Measurements from ENCODE around the gene LRRC37A.
"Not testable (repeated sequence)": the region's sequence is repeated elsewhere in the genome, so short reads cannot be mapped to it uniquely, and the experiment has no call there.

Gene LRRC37A

DNA sequence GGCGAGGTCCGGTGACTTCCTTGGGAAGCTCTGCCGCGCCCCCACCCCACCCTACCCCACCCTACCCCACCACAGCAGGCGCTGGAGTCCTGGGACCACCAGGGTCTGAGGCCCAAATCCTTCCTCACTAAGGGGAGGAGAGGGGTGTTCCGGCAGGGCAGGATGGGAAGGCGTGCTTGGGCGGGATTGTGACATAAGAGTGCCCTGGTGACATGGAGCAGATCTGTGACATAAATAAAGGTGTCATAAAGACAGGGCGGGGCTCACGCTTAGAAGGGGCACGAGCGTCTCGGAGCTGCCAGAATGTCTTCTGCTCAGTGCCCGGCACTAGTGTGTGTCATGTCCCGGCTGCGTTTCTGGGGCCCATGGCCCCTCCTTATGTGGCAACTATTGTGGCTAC lies at the start of gene LRRC37A:
Gene LRRC37A, plus strand, starts transcription at position 301 of the 400 bp plus-strand sequence. Its CDS starts 3 bp downstream, at position 304.
- DNase-seq (ENCODE audit: low read depth in 2 of 2): not testable (repeated sequence)

DNA sequence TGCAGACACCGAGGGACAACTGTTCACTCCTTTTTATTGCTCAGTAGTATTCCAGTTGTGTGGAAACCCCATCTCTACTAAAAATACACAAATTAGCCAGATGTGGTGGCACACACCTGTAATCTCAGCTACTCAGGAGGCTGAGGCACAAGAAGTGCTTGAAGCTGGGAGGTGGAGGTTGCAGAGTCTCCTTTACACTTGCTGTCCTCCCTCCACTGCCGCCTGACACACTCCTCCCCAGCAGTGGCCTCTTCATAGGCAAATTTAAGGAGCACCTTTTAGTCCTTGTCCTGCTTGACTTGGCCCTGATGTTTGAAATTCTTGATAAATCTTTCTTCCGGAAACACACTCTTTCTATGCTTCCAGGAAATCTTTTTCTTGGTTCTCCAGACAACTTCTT lies 45.8 kb upstream of the LRRC37A start:
- not testable (repeated sequence) for DNase-seq (ENCODE audit: low read depth in 2 of 2)

DNA sequence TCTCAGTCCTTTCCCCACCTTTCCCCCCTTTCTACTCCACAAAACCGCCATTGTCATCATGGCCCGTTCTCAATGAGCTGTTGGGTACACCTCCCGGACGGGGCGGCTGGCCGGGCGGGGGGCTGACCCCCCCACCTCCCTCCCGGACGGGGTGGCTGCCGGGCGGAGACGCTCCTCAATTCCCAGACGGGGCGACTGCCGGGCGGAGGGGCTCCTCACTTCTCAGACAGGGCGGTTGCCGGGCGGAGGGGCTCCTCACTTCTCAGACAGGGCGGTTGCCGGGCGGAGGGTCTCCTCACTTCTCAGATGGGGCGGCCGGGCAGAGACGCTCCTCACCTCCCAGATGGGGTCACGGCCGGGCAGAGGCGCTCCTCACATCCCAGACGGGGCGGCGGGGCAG lies 42.1 kb upstream of the LRRC37A start:
- not testable (repeated sequence) for DNase-seq (ENCODE audit: low read depth in 2 of 2)

DNA sequence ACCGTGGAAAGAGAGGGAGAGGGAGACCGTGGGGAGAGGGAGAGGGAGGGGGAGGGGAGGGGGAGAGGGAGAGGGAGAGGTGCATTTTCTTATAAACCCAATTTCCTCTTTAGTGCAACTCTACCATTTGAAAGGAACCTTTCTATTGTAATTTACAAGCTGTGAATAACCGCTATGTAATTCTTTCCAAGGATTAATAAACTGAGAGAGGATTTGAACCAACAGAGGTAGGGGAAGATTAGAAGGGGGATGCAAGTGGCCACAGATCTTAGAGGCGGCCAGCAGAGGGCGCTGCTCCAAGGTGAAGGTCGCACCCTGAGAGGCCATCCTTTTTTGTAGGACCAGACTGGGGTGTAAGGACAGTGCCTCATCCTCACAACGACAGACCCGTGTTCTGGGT lies 41.2 kb upstream of the LRRC37A start:
- peak; percentile 53 to 80 for DNase-seq (ENCODE audit: low read depth in 2 of 2)

DNA sequence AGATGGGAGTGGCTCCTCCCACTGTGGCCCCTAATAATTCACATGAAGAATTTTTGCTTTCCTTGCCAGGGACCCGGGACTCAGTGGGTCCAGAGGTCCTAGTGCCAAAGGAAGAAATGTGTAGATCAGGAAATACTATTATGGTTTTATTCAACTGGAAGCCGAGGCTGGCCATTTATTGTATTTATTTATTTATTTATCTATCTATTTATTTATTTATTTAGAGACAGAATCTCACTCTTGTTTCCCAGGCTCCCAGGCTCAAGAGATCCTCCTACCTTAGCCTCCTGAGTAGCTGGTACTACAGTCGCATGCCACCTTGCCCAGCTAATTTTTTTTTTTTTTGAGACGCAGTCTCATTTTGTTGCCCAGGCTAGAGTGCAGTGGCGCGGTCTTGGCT lies 40.7 kb upstream of the LRRC37A start:
- DNase-seq (ENCODE audit: low read depth in 2 of 2): not testable (repeated sequence)

DNA sequence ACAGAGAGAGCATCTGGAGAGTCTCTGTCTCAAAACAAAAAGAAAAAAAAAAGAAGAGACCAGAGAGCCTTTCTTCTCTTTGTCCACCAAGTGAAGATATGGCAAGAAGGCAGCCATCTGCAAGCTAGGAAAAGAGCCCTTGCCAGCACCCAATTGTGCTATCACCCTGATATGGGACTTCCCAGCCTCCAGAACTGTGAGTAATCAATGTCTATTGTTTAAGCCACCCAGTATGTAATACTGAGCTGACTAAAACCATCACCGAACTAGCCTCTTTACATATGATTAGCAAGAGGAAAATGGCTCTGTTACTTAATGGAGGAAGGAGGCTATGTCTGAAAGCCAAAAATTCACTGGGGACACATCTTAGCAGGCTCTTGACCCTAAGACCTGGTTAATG lies 38.6 kb upstream of the LRRC37A start:
- DNase-seq (ENCODE audit: low read depth in 2 of 2): not testable (repeated sequence)

DNA sequence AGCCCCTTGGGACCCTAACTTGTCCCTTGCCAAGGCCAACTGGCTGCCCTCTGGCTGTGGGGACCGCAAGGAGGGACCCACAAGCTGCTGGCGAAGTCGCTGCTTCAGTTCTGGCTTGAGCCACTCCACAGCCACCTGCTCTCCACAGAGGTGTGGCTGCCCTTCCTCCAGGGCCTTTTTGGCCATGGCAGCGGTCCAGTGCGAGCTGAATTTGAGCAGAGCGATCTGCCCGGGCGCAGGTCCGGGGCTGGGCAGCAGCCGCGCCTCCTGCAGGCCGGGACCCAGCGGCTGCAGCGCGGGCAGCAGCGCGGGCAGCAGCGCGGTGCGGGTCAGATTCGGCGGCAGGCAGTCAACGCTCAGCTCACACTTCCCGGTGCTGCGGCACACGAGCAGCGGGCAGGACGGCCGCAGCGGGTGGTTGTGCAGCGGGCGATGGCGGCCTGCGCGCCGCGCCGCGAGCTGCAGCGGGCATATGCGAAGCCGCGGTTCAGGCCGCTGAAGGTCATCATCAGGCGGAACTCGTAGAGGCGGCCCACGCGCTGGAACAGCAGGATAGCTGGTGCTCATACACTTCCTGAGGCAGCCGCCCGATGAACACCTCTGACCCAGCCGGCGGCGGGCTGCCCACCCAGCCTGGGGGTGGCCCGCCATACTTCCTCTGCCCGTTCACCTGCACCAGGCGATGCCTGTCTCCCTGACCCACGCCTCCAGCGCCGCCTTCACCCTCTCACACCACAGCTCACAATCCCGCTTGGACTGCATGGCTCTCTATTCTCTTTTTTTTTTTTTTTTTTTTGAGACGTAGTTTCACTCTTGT lies 34.9 kb upstream of the LRRC37A start:
- DNase-seq (ENCODE audit: low read depth in 2 of 2): not testable (repeated sequence)

DNA sequence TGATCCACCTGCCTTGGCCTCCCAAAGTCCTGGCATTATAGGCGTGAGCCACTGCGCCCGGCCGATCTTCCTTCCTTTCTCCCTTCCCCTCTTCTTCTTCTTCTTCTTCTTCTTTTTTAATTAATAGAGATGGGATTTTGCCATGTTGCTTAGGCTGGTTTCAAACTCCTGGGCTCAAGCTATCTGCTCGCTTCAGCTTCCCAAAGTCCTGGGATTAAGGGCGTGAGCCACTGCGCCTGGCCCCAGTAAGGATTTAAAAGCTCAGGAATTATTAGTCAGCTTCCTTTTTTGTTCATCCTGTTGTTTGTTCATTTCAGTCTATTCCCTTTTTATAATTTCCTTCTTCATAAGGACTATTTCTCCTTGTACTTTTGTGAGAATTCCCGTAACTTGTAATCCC lies 32.7 kb upstream of the LRRC37A start:
- no peak for DNase-seq (ENCODE audit: low read depth in 2 of 2)

DNA sequence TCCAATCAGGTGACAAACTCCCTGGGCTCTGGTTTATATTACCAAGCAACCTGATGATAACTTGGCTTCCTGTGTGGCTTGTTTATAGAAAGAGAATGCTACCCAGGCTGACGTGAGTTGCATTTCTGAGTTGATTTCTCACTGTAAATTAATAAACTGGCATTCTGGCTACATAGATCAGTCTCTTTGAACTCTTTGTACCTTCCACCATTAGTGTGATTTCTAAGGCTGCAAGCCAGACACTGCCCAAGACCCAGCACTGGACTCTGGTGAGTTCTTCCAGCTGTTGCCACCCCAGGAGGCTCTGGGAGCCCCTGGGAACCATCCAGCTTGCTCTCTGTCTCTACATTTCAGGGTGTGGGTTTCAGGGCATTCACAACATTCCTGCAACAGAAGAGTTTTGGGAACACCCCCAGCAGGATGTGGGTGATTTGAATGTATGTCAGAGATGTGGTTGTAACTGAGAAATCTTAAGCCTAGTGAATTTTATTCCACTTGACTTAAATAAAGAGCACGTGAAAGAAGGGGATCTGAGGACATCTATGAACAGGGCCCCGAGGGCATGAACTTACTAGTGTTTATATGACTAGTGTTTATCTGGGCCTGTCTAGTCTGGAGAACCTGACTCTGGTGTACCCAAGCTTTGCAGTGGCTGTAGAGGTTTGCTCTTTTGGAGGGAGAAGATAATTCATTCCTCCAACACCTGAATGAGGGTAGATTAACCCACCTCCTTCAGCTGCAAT lies 30.3 kb upstream of the LRRC37A start:
- DNase-seq (ENCODE audit: low read depth in 2 of 2): no peak

DNA sequence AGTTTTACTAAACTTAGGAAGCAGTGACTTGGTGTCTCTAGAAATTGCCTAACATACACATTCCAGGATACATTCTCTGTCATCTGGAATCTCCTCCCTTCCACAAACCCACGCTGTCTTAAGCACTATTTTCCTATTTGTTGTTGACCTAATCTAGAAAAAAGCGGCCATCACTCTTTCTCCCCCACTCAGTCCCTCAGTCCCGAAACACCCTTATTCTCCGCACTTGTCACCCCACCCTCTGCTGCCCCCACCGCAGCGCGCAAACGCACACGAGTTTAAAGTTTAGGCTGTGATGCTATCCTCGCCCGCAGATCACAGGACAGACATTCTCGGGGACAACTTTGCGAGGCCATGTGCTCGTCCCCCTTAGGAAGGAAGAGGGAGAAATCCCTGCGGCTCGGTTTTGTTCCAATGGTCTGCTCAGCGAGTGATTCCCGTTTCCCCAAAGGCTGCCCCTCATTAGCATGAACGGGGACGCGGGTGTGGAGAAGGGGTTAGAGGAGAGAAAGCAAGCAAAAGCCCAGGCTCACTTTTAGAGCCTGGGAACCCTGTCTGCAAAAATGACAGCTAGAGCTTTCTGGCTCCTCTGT lies 28.8 kb upstream of the LRRC37A start:
- not testable (repeated sequence) for DNase-seq (ENCODE audit: low read depth in 2 of 2)

DNA sequence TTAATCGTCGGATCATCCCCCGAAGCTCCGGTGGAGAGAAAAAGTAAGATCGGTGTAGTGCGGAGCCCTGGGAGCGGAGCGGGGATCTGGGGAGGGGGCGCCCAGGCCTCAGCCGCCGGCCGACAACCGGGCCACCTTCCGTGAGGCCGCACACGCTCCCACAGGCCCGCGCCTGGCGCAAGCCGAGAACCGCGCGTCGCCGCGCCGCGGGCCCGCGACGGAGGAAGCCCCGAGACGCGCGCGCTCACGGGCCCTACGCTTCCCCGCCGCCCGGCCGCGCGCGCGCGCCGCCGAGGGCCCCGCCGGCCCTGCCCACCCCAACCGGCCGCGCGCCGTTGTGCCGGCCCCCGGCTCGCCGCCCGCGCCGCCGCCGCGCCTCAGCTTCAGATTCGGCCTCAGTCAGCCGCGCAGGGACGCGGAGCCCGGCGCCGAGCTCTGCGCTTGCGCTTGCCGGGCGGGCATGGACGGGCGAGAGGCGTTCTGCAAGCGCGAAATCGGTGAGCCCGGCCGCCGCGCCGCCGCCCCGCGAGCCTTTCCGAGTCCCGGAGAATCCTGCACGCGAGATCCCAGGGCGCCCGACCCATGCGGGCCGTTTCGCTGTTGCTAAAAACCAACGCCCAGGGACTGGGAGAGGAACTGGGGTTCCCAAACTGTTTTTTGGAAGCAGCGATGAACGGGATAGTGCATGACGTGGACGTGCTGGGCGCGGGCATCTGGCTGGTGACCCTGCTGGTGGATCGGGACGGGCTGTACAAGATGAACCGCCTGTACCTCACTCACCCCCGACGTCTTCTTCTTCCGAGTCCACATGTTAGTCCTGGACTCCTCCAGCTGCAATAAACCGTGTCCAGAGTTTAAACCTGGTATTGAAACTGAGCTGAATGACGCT lies 28.0 kb upstream of the LRRC37A start:
- DNase-seq (ENCODE audit: low read depth in 2 of 2): peak; percentile 77 to 85

DNA sequence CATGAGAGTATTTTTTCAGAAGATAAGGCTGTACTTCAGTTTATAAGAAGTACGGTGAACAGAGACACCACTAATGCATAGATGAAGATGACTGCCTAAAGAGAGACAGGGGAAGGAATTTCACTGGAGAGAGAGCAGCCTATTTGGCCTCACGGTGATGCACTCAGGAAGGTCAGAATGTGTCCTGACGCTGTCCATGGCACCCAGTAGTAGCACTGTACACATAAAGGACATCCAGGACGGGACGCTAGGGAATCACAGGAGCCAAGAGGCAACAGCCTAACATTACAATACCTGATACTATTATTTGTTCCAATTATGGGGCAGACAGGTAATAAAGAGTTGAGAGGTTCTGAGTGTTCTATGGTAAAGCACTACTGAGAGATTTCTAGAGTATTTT lies 24.9 kb upstream of the LRRC37A start:
- no peak for DNase-seq (ENCODE audit: low read depth in 2 of 2)

DNA sequence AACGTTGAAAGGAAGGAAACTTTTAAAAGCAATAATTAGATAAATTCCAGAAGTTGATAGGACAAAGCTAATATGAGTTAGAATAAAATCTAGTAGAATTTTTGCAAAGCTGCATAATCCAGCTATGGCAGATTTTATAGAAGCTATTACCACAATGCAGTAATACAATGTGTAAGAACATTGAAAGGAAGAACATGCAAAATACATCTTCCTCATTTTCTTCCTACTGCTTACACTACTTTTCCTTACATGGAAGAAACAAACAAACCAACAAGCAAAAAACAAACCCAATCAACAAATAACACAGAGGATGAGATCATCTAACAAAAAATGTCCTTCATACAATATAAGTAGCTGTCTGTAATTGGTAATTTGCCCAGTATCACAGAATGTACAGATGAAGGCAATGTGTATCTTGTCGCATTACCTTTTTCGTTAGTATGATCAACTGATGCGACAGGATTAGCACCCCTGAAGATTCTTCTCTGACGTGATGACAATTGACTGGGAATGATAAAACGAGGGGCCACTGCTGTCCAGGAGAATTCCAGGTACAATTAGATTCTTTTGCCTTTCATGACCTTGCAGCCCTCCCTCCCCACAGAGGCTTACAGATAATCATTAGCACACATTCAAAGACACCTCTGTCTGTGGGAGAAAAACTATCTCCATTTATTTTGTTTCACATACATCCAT lies 21.2 kb upstream of the LRRC37A start:
- DNase-seq (ENCODE audit: low read depth in 2 of 2): no peak

DNA sequence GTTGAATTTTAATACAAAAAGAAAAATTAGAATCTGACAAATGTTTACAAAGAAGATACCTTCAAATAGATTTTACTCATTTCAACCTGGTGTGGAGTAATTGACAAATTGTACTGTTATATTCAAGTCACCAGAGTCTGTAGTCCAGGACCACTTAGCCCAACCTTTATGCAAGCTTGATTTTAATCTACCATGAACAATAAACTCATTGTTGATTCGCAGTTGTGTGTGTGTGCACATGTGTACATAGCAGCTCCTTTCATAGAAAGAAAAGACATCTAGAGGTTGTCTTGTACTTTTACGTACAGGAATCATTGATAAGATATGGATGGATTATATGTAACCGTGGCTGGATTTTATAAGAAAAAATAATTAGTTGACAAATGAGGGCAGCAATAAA lies 20.7 kb upstream of the LRRC37A start:
- no peak for DNase-seq (ENCODE audit: low read depth in 2 of 2)

DNA sequence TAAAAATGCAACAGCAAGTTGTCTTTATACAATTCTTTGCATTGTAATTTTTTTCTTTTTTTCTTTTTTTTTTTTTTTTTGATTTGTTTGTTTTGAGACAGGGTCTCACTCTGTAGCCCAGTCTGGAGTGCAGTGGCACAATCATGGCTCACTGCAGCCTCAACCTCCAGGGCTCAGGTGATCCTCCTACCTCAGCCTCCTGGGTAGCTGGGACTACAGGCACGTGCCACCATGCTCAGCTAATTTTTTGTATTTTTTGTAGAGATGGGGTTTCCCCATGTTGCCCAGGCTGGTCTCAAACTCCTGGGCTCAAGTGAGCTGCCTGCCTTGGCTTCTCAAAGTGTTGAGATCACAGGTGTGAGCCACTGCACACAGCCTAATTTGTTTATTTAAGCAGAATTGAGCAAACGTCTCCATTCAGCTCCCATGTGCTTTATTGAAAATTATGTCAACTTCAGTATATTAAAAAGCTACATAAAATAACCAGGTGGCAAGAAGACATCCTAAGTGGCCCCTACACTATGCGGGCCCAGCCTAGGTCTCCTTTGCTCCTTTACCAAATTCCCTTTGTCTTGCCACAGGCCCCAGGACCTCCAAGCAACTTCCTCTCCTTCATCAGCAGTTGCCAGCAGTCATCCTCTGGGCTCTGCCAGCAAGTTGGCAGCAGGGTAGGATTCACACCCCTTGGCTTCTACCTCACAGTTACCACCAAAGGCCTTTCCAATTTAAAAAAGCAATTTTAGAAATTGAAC lies 18.0 kb upstream of the LRRC37A start:
- not testable (repeated sequence) for DNase-seq (ENCODE audit: low read depth in 2 of 2)

DNA sequence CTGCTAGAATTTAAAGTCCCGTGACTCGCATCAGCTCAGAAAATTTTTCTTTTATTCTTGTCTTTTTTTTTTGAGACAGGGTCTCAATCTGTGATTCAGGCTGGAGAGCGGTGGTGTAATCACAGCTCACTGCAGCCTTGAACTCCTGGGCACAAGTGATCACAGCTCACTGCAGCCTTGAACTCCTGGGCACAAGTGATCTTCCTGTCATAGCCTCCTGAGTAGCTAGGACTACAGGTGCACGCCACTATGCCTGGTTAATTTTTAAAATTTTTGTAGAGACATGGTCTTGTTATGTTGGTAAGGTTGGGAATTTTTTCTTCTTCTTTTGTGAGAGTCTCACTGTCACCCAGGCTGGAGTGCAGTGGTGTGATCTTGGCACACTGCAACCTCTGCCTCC lies 13.6 kb upstream of the LRRC37A start:
- DNase-seq (ENCODE audit: low read depth in 2 of 2): not testable (repeated sequence)

DNA sequence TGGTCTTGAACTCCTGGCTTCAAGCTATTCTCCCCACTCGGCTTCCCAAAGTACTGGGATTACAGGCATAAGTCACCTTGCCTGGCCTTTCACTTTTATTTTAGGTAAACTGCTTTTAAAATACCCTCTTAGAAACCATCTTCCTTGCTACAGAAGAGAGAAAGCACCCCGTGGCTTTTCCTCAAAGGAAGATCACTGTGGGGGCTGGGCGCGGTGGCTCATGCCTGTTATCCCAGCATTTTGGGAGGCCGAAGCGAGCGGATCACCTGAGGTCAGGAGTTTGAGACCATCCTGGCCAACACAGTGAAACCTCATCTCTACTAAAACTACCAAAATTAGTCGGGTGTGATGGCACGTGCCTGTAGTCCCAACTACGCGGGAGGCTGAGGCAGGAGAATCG lies 12.3 kb upstream of the LRRC37A start:
- DNase-seq (ENCODE audit: low read depth in 2 of 2): not testable (repeated sequence)

DNA sequence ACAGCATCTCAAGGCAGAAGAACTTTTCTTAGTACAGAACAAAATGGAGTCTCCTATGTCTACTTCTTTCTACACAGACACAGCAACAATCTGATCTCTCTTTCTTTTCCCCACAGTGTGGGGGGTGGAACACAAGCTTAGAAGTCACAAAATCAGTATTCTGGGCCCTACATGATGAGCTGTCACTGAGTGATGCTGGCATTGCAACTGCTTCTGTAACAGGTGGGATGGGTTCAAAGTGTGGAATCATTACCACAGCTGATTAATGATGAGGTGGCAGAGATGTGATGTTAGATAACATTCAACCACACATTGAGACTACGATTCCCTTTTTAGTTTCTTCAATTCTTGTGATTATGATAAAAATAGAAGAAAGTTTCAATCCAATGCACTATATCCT lies 10.5 kb upstream of the LRRC37A start:
- DNase-seq (ENCODE audit: low read depth in 2 of 2): peak in 1 of 2 donors; percentile 31

DNA sequence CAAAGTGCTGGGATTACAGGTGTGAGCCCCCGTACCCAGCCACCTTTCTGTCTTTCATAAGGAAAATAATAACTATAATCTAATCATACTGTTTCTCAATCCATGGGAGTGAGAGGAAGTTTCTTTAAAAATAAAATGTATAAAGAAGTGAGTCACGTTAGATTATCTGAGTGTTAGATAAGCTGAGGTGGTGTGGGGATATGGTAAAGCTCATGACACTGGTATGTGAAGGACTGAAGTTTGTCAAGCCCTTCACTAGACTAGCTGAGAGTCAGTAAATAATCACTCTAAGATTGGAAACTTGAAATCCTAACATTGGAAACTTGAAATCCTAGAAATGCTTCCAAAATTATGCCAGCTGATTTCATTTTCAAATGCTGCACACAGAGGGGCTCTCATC lies 9.4 kb upstream of the LRRC37A start:
- not testable (repeated sequence) for DNase-seq (ENCODE audit: low read depth in 2 of 2)

DNA sequence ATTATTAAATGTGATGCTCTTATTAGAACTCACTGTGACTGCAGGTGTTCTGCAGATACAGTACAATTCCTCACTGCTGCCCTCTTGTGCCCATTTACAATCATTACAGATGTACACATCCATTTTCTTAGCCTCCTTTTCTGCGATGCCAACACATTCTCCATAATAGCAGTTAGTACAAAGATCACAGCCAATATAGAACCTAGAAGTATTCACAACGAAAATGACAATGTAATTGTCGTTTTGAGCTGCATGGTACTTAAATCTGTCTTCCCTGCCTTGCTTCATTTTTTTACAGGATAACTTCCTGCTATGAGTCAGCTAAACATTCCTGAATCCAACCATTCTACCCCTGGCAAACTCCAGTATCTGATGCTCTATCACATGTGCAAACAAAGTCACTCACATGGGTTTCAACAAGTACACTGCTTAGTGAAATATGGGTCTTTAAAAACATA lies 8.1 kb upstream of the LRRC37A start:
- DNase-seq (ENCODE audit: low read depth in 2 of 2): not testable (repeated sequence)

Data from stimulated activated CD8-positive, alpha-beta memory T cell treated with anti-CD3 and anti-CD28 coated beads, Interleukin-2, amount 100 ng/mL, for 48 hours (primary cell).